Panc1 (cell line): ENCODE results near the gene DHDH. TPM values are rescaled to one million over a fixed set of nuclear protein-coding genes. Genes with fewer than 3 reads are reported as not detected.
"Not testable (repeated sequence)": the region's sequence is repeated elsewhere in the genome, so short reads cannot be mapped to it uniquely, and the experiment has no call there.

Experiments used
- ATAC-seq: fragments of 200-7000 bp; cut with Tn5 transposase; 2 replicates; pipeline ENCODE4 v1.9.1; 2020; ENCODE audit warnings: mild to moderate bottlenecking, moderate library complexity
- BruUV-seq: library from RNA; stranded (reverse); fragments of 400-500 nt; replicated peaks from 2 replicates; lab custom pipeline; 2021; lab: Mats Ljungman, UMichigan
- CTCF ChIA-PET: fragments of 300-600 bp; sonication (Branson Sonifier 250); formaldehyde crosslinking; loops from one replicate; lab custom pipeline; 2022; ENCODE audit warnings: antibody characterized with exemption; lab: Charles Lee
- POLR2A ChIA-PET: fragments of 300-600 bp; sonication (Branson Sonifier 250); formaldehyde crosslinking; loops from one replicate; lab custom pipeline; 2022; ENCODE audit warnings: antibody characterized with exemption; lab: Charles Lee
- DNase-seq: peaks from one replicate; pipeline ENCODE4 v3.0.0-alpha.2; 2010; ENCODE audit warnings: low read depth, low spot score
- H3K27ac ChIP-seq: 2 replicates; pipeline ENCODE4 v1.5.1; 2011; ENCODE audit warnings: mild to moderate bottlenecking, low read length, inconsistent platforms
- H3K27me3 ChIP-seq: fragments of 200-500 bp; sonication (Bioruptor generic); 2 replicates; pipeline ENCODE4 v1.6.0; 2014; ENCODE audit warnings: low read length, inconsistent platforms; ENCODE audit not compliant: control insufficient read depth, insufficient read depth
- H3K36me3 ChIP-seq: fragments of 200-500 bp; sonication (Bioruptor generic); 2 replicates; pipeline ENCODE4 v1.5.1; 2014; ENCODE audit warnings: inconsistent platforms, mild to moderate bottlenecking, low read length, moderate library complexity; ENCODE audit not compliant: control insufficient read depth, insufficient read depth
- H3K4me1 ChIP-seq: 2 replicates; pipeline ENCODE4 v1.5.1; 2011; ENCODE audit warnings: inconsistent platforms, mild to moderate bottlenecking, low read length, moderate library complexity; ENCODE audit not compliant: control insufficient read depth, insufficient read depth
- H3K4me3 ChIP-seq, 2 experiments: 2 replicates each; pipeline ENCODE4 v1.5.1; 2011 to 2012; ENCODE audit warnings: low read depth in 2 of 2, low read length in 2 of 2, mild to moderate bottlenecking in 2 of 2, inconsistent platforms in 1 of 2, moderate library complexity in 1 of 2
- H3K9me3 ChIP-seq: fragments of 200-500 bp; sonication (Bioruptor generic); 2 replicates; pipeline ENCODE4 v1.5.1; 2014; ENCODE audit warnings: low read depth, mild to moderate bottlenecking, inconsistent platforms, low read length, moderate library complexity; ENCODE audit not compliant: control insufficient read depth, insufficient read depth
- POLR2AphosphoS5 ChIP-seq: IDR thresholded peaks from 2 replicates; pipeline ENCODE4 v1.6.1; 2012; ENCODE audit warnings: mild to moderate bottlenecking, low read depth, low read length, moderate library complexity
- SIN3A ChIP-seq: IDR thresholded peaks from 2 replicates; pipeline ENCODE4 v1.6.1; 2012; ENCODE audit warnings: low read depth, mild to moderate bottlenecking, low read length, moderate library complexity, borderline replicate concordance; ENCODE audit not compliant: insufficient read depth
- TCF7L2 ChIP-seq: IDR thresholded peaks from 2 replicates; pipeline ENCODE4 v1.6.1; 2011; ENCODE audit warnings: mild to moderate bottlenecking, low read depth, low read length, inconsistent platforms
- in situ Hi-C: cut with HindIII; loops from 2 replicates; pipeline ENCODE4 v1.10.0; 2016; ENCODE audit warnings: low sequenced_read_pairs, low pct_unique_long_range_greater_than_20kb
- intact Hi-C: fragments of 100-400 bp; cut with micrococcal nuclease; formaldehyde crosslinking; loops from one replicate; pipeline ENCODE4 v1.10.0; 2022; ENCODE audit not compliant: unreplicated experiment
- total RNA-seq: library from RNA; stranded (reverse); gene quantifications from one replicate; pipeline ENCODE4 v1.2.1, GENCODE V29; 2021; ENCODE audit not compliant: unreplicated experiment
- TF ChIP-seq, protein P1 (sequence below): fragments of 450-650 bp; IDR thresholded peaks from 2 replicates; pipeline ENCODE4 v1.5.1; 2017; ENCODE audit warnings: mild to moderate bottlenecking
- TF ChIP-seq, protein P2 (sequence below), 2 experiments: IDR thresholded peaks; 2 replicates each; pipeline ENCODE4 v1.6.1; 2011 to 2012; ENCODE audit warnings: low read depth in 2 of 2, control low read depth in 1 of 2, low read length in 1 of 2, mild to moderate bottlenecking in 1 of 2, moderate library complexity in 1 of 2; ENCODE audit not compliant: insufficient read depth in 1 of 2

The DHDH gene
- total RNA-seq, 1 experiment from 2014 or later: 0.85 TPM

DNA sequence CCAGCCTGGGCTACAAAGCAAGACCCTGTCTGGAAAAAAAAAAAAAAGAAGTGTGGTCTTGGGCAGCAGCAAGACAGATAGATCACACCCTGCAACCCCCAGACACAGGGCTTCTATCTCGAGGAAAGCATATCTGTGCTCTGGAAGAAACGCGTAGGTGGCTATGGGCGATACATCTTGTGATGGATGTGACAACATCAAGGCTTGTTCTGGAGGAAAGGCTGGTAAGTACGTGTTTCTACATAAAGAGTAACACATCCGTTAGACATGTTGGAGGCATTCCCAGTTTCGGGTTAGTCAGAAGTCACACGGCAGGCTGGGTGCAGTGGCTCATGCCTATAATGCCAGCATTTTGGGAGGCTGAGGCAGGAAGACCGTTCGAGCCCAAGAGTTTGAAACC, 6.6 kb upstream of the DHDH start:
- Histone ChIP-seq H3K4me1 (0 out of 2 replicates have a peak, but pooled peaks cover 3% of the 10 kb centered on the region), H3K36me3 (no peaks in the 10 kb centered on the region), H3K9me3 (no peaks in the 10 kb centered on the region), H3K4me3 (0 out of 4 replicates have a peak overlapping the region, but pooled peaks of 1 of the 2 experiments have one; percentile 14), H3K27me3 (no peaks in the 10 kb centered on the region), H3K27ac (peak overlapping the region; percentile 61)
- CTCF ChIA-PET: no interaction called here
- POLR2A ChIA-PET: no interaction called here
- no TSS peak for BruUV-seq
- peak; percentile 76 for ATAC-seq
- TF ChIP-seq, protein P1, sequence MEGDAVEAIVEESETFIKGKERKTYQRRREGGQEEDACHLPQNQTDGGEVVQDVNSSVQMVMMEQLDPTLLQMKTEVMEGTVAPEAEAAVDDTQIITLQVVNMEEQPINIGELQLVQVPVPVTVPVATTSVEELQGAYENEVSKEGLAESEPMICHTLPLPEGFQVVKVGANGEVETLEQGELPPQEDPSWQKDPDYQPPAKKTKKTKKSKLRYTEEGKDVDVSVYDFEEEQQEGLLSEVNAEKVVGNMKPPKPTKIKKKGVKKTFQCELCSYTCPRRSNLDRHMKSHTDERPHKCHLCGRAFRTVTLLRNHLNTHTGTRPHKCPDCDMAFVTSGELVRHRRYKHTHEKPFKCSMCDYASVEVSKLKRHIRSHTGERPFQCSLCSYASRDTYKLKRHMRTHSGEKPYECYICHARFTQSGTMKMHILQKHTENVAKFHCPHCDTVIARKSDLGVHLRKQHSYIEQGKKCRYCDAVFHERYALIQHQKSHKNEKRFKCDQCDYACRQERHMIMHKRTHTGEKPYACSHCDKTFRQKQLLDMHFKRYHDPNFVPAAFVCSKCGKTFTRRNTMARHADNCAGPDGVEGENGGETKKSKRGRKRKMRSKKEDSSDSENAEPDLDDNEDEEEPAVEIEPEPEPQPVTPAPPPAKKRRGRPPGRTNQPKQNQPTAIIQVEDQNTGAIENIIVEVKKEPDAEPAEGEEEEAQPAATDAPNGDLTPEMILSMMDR: no peak
- TF ChIP-seq SIN3A: no peak
- no peak for TF ChIP-seq TCF7L2
- TF ChIP-seq POLR2AphosphoS5: no peak
- TF ChIP-seq, protein P2, sequence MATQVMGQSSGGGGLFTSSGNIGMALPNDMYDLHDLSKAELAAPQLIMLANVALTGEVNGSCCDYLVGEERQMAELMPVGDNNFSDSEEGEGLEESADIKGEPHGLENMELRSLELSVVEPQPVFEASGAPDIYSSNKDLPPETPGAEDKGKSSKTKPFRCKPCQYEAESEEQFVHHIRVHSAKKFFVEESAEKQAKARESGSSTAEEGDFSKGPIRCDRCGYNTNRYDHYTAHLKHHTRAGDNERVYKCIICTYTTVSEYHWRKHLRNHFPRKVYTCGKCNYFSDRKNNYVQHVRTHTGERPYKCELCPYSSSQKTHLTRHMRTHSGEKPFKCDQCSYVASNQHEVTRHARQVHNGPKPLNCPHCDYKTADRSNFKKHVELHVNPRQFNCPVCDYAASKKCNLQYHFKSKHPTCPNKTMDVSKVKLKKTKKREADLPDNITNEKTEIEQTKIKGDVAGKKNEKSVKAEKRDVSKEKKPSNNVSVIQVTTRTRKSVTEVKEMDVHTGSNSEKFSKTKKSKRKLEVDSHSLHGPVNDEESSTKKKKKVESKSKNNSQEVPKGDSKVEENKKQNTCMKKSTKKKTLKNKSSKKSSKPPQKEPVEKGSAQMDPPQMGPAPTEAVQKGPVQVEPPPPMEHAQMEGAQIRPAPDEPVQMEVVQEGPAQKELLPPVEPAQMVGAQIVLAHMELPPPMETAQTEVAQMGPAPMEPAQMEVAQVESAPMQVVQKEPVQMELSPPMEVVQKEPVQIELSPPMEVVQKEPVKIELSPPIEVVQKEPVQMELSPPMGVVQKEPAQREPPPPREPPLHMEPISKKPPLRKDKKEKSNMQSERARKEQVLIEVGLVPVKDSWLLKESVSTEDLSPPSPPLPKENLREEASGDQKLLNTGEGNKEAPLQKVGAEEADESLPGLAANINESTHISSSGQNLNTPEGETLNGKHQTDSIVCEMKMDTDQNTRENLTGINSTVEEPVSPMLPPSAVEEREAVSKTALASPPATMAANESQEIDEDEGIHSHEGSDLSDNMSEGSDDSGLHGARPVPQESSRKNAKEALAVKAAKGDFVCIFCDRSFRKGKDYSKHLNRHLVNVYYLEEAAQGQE (IDR thresholded peaks at IDR 0.05; ENCODE audit: insufficient read depth in 1 of 2, low read depth in 2 of 2, low read length in 1 of 2): no peak
- peak; percentile 83 for DNase-seq
- intact Hi-C loops (no loop called here), in situ Hi-C loops (no loop called here)

DNA sequence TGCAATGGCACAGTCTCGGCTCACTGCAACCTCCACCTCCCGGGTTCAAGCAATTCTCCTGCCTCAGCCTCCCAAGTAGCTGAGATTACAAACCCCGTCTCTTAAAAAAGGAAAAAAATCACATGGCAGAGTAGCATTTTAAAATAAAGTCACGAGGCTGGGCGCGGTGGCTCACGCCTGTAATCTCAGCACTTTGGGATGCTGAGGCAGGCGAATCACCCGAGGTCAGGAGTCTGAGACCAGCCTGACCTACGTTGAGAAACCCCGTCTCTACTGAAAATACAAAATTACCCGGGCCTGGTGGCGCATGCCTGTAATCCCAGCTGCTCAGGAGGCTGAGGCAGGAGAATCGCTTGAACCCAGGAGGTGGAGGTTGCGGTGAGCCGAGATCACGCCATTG, 5.8 kb upstream of the DHDH start:
- POLR2A ChIA-PET: interaction anchor here (0.7 kb wide), 1 partner anchor 294 kb away, joined by 8 read pairs; no protein-coding TSS in a partner anchor
- H3K9me3 ChIP-seq, H3K27me3 ChIP-seq, H3K4me1 ChIP-seq, CTCF ChIA-PET, H3K36me3 ChIP-seq, in situ Hi-C loops, DNase-seq, ATAC-seq, BruUV-seq, H3K4me3 ChIP-seq, intact Hi-C loops: not testable (repeated sequence)
- peak overlapping the region; percentile 29; the same call in 1 of the 2 replicates for H3K27ac ChIP-seq

DNA sequence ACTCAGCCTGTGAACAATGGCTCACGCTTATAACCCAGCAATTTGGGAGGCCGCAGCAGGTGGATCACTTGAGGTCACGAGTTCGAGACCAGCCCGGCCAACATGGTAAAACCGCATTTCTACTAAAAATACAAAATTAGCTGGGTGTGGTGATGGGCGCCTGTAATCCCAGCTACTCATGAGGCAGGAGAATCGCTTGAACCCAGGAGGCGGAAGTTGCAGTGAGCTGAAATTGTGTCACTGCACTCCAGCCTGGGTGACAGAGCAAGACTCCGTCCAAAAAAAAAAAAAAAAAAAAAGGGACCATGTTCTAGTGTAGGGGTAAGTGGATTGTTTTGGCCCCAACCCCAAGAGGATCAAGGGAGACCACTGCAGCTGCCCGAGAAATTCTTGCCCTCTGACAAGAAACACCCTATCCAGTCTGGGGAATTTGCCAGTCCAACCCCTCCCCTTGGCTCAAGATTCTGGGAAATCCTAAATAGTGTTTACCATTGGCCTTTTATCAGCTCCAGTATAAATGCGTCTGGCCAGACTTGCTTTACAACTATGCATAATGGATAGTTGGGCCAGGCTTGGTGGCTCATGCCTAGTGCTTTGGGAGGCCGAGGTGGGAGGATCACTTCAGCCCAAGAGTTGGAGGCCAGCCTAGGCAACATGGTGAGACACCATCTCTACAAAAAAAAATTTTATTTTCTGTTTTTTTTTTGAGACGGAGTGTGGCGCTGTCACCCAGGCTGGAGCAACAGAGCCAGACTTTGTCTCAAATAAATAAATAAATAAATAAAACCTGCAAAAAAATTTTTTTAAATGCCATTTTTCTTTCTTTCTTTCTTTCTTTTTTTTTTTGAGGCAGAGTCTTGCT, 5.1 kb upstream of the DHDH start:
- Histone ChIP-seq H3K4me3 (no peak overlapping the region), H3K27ac (no peak overlapping the region), H3K27me3 (no peaks in the 10 kb centered on the region), H3K9me3 (no peaks in the 10 kb centered on the region), H3K36me3 (no peaks in the 10 kb centered on the region), H3K4me1 (0 out of 2 replicates have a peak, but pooled peaks cover 3% of the 10 kb centered on the region)
- no TSS peak for BruUV-seq
- ChIA-PET CTCF (no interaction called here), POLR2A (interaction anchor here (0.6 to 0.7 kb wide), 2 partner anchors 293 to 523 kb away, joined by 8 to 16 read pairs; no protein-coding TSS in a partner anchor)
- intact Hi-C loops (no loop called here), in situ Hi-C loops (no loop called here)
- ATAC-seq (no peak), DNase-seq (no peak)
- TF ChIP-seq SIN3A: no peak
- TF ChIP-seq, protein P1: no peak
- TF ChIP-seq, protein P2 (IDR thresholded peaks at IDR 0.05; ENCODE audit: insufficient read depth in 1 of 2, low read depth in 2 of 2, low read length in 1 of 2): no peak
